ENCODE results near the gene RAB11A.
"Not testable (repeated sequence)": the region's sequence is repeated elsewhere in the genome, so short reads cannot be mapped to it uniquely, and the experiment has no call there.

The RAB11A gene

GRCh38 chr15:65847989-65848388 lies 21.3 kb upstream of the RAB11A start:
- H3K4me3 ChIP-seq (ENCODE audit: low read length) = no peak overlapping the region
- H3K27me3 ChIP-seq (ENCODE audit: control insufficient read depth, insufficient read depth, low read length) = no peaks in the 10 kb centered on the region
- no peaks in the 10 kb centered on the region for H3K4me1 ChIP-seq (ENCODE audit: control insufficient read depth, insufficient read depth, low read length)
- DNase-seq (ENCODE audit: low read depth, low spot score) = no peak
- H3K9me3 ChIP-seq (ENCODE audit: control insufficient read depth, insufficient read depth, low read length) = no peaks in the 10 kb centered on the region
- H3K36me3 ChIP-seq (ENCODE audit: control insufficient read depth, insufficient read depth, low read length) = no peaks in the 10 kb centered on the region
- no peak overlapping the region for H3K27ac ChIP-seq (ENCODE audit: low read length)

GRCh38 chr15:65851981-65852380 lies 17.3 kb upstream of the RAB11A start:
- no peaks in the 10 kb centered on the region for H3K4me1 ChIP-seq (ENCODE audit: control insufficient read depth, insufficient read depth, low read length)
- no peaks in the 10 kb centered on the region for H3K27me3 ChIP-seq (ENCODE audit: control insufficient read depth, insufficient read depth, low read length)
- no peak overlapping the region for H3K4me3 ChIP-seq (ENCODE audit: low read length)
- H3K27ac ChIP-seq (ENCODE audit: low read length) = no peak overlapping the region
- no peak for DNase-seq (ENCODE audit: low read depth, low spot score)
- no peaks in the 10 kb centered on the region for H3K36me3 ChIP-seq (ENCODE audit: control insufficient read depth, insufficient read depth, low read length)
- H3K9me3 ChIP-seq (ENCODE audit: control insufficient read depth, insufficient read depth, low read length) = no peaks in the 10 kb centered on the region
- WGBS (ENCODE audit: insufficient coverage, insufficient read length) = no CpG with 5 or more reads among the region's 5 CpGs

- no peaks in the 10 kb centered on the region for H3K9me3 ChIP-seq (ENCODE audit: control insufficient read depth, insufficient read depth, low read length)
- H3K36me3 ChIP-seq (ENCODE audit: control insufficient read depth, insufficient read depth, low read length) = no peaks in the 10 kb centered on the region
- no peak overlapping the region for H3K27ac ChIP-seq (ENCODE audit: low read length)
- H3K4me1 ChIP-seq (ENCODE audit: control insufficient read depth, insufficient read depth, low read length) = no peaks in the 10 kb centered on the region
- no peak for DNase-seq (ENCODE audit: low read depth, low spot score)
- no CpG with 5 or more reads among the region's 12 CpGs for WGBS (ENCODE audit: insufficient coverage, insufficient read length)
- no peaks in the 10 kb centered on the region for H3K27me3 ChIP-seq (ENCODE audit: control insufficient read depth, insufficient read depth, low read length)
- no peak overlapping the region for H3K4me3 ChIP-seq (ENCODE audit: low read length)
Measured at GRCh38 chr15:65856821-65857455, 12.4 kb upstream of the RAB11A start.

- no peak for DNase-seq (ENCODE audit: low read depth, low spot score)
- no peak overlapping the region for H3K27ac ChIP-seq (ENCODE audit: low read length)
- no peaks in the 10 kb centered on the region for H3K27me3 ChIP-seq (ENCODE audit: control insufficient read depth, insufficient read depth, low read length)
- H3K4me3 ChIP-seq (ENCODE audit: low read length) = no peak overlapping the region
- no peaks in the 10 kb centered on the region for H3K36me3 ChIP-seq (ENCODE audit: control insufficient read depth, insufficient read depth, low read length)
- WGBS (ENCODE audit: insufficient coverage, insufficient read length) = no CpG with 5 or more reads among the region's 5 CpGs
- no peaks in the 10 kb centered on the region for H3K4me1 ChIP-seq (ENCODE audit: control insufficient read depth, insufficient read depth, low read length)
- no peaks in the 10 kb centered on the region for H3K9me3 ChIP-seq (ENCODE audit: control insufficient read depth, insufficient read depth, low read length)
Measured at GRCh38 chr15:65857718-65858402, 11.4 kb upstream of the RAB11A start.

GRCh38 chr15:65862682-65863081 lies 6.6 kb upstream of the RAB11A start:
- Histone ChIP-seq H3K4me3 (ENCODE audit: low read length) (no peak overlapping the region), H3K27me3 (ENCODE audit: control insufficient read depth, insufficient read depth, low read length) (no peaks in the 10 kb centered on the region), H3K4me1 (ENCODE audit: control insufficient read depth, insufficient read depth, low read length) (no peaks in the 10 kb centered on the region), H3K27ac (ENCODE audit: low read length) (no peak overlapping the region), H3K36me3 (ENCODE audit: control insufficient read depth, insufficient read depth, low read length) (no peaks in the 10 kb centered on the region), H3K9me3 (ENCODE audit: control insufficient read depth, insufficient read depth, low read length) (no peaks in the 10 kb centered on the region)
- DNase-seq (ENCODE audit: low read depth, low spot score) = peak; percentile 93
- no CpG with 5 or more reads among the region's 1 CpG for WGBS (ENCODE audit: insufficient coverage, insufficient read length)

- H3K27me3 ChIP-seq (ENCODE audit: control insufficient read depth, insufficient read depth, low read length) = no peaks in the 10 kb centered on the region
- H3K4me3 ChIP-seq (ENCODE audit: low read length) = no peak overlapping the region
- H3K27ac ChIP-seq (ENCODE audit: low read length) = no peak overlapping the region
- no peaks in the 10 kb centered on the region for H3K4me1 ChIP-seq (ENCODE audit: control insufficient read depth, insufficient read depth, low read length)
- DNase-seq (ENCODE audit: low read depth, low spot score) = no peak
- no peaks in the 10 kb centered on the region for H3K36me3 ChIP-seq (ENCODE audit: control insufficient read depth, insufficient read depth, low read length)
- H3K9me3 ChIP-seq (ENCODE audit: control insufficient read depth, insufficient read depth, low read length) = no peaks in the 10 kb centered on the region
- WGBS (ENCODE audit: insufficient coverage, insufficient read length) = no CpG with 5 or more reads among the region's 6 CpGs
Measured at GRCh38 chr15:65863106-65863505, 6.2 kb upstream of the RAB11A start.

- Histone ChIP-seq H3K4me3 (ENCODE audit: low read length) (no peak overlapping the region), H3K27me3 (ENCODE audit: control insufficient read depth, insufficient read depth, low read length) (no peaks in the 10 kb centered on the region), H3K4me1 (ENCODE audit: control insufficient read depth, insufficient read depth, low read length) (no peaks in the 10 kb centered on the region), H3K9me3 (ENCODE audit: control insufficient read depth, insufficient read depth, low read length) (no peaks in the 10 kb centered on the region), H3K27ac (ENCODE audit: low read length) (no peak overlapping the region), H3K36me3 (ENCODE audit: control insufficient read depth, insufficient read depth, low read length) (no peaks in the 10 kb centered on the region)
- WGBS (ENCODE audit: insufficient coverage, insufficient read length) = no CpG with 5 or more reads among the region's 3 CpGs
- DNase-seq (ENCODE audit: low read depth, low spot score) = no peak
Measured at GRCh38 chr15:65867244-65867643, 2.0 kb upstream of the RAB11A start.

GRCh38 chr15:65867933-65868332 lies 1.4 kb upstream of the RAB11A start:
- H3K36me3 ChIP-seq (ENCODE audit: control insufficient read depth, insufficient read depth, low read length); H3K9me3 ChIP-seq (ENCODE audit: control insufficient read depth, insufficient read depth, low read length); DNase-seq (ENCODE audit: low read depth, low spot score); H3K27ac ChIP-seq (ENCODE audit: low read length); H3K27me3 ChIP-seq (ENCODE audit: control insufficient read depth, insufficient read depth, low read length); H3K4me1 ChIP-seq (ENCODE audit: control insufficient read depth, insufficient read depth, low read length); H3K4me3 ChIP-seq (ENCODE audit: low read length): not testable (repeated sequence)
- WGBS (ENCODE audit: insufficient coverage, insufficient read length) = no CpG with 5 or more reads among the region's 6 CpGs

- no peaks in the 10 kb centered on the region for H3K27me3 ChIP-seq (ENCODE audit: control insufficient read depth, insufficient read depth, low read length)
- no peak overlapping the region for H3K27ac ChIP-seq (ENCODE audit: low read length)
- no CpG with 5 or more reads among the region's 11 CpGs for WGBS (ENCODE audit: insufficient coverage, insufficient read length)
- no peaks in the 10 kb centered on the region for H3K9me3 ChIP-seq (ENCODE audit: control insufficient read depth, insufficient read depth, low read length)
- H3K4me1 ChIP-seq (ENCODE audit: control insufficient read depth, insufficient read depth, low read length) = no peaks in the 10 kb centered on the region
- no peaks in the 10 kb centered on the region for H3K36me3 ChIP-seq (ENCODE audit: control insufficient read depth, insufficient read depth, low read length)
- DNase-seq (ENCODE audit: low read depth, low spot score) = no peak
- peak overlapping the region; percentile 85; the same call in 1 of the 2 replicates for H3K4me3 ChIP-seq (ENCODE audit: low read length)
Measured at GRCh38 chr15:65868546-65869125, 655 bp upstream of the RAB11A start.

- no peaks in the 10 kb centered on the region for H3K4me1 ChIP-seq (ENCODE audit: control insufficient read depth, insufficient read depth, low read length)
- WGBS (ENCODE audit: insufficient coverage, insufficient read length) = no CpG with 5 or more reads among the region's 43 CpGs
- no peak overlapping the region for H3K27ac ChIP-seq (ENCODE audit: low read length)
- H3K27me3 ChIP-seq (ENCODE audit: control insufficient read depth, insufficient read depth, low read length) = no peaks in the 10 kb centered on the region
- no peak for DNase-seq (ENCODE audit: low read depth, low spot score)
- H3K4me3 ChIP-seq (ENCODE audit: low read length) = peak overlapping the region; percentile 85
- no peaks in the 10 kb centered on the region for H3K9me3 ChIP-seq (ENCODE audit: control insufficient read depth, insufficient read depth, low read length)
- H3K36me3 ChIP-seq (ENCODE audit: control insufficient read depth, insufficient read depth, low read length) = no peaks in the 10 kb centered on the region
Measured at GRCh38 chr15:65869954-65870871, 922 bp downstream of the RAB11A start.
